ENCODE measurements around the gene CAMSAP2. TPM values are rescaled to one million over a fixed set of nuclear protein-coding genes. Genes with fewer than 3 reads are reported as not detected.

The CAMSAP2 gene
- total and polyA plus RNA-seq, 2 donors (not counting 3 experiments of a cell fraction or from before 2014, with no cell fraction given) = 6.7 to 45.5 TPM

- H3K4me3 ChIP-seq (replicated peaks in 1 of 3; ENCODE audit: insufficient read depth in 1 of 3, low read depth in 1 of 3, low read length in 3 of 3) = no peak overlapping the region
- H3K27ac ChIP-seq (ENCODE audit: insufficient read depth, low read depth, low read length) = no peak overlapping the region
- no TSS peak for BruUV-seq (replicated peaks)
- H3K27me3 ChIP-seq (ENCODE audit: control insufficient read depth in 2 of 2, insufficient read depth in 2 of 2, low read length in 2 of 2) = no peaks in the 10 kb centered on the region
- no peak for TF ChIP-seq EZH2 (IDR thresholded peaks at IDR 0.05; ENCODE audit: borderline replicate concordance, low read depth, low read length, severe bottlenecking)
- TF ChIP-seq CTCF (IDR thresholded peaks at IDR 0.05; ENCODE audit: extremely low read depth in 1 of 2, insufficient read depth in 1 of 2, low read depth in 1 of 2, low read length in 2 of 2) = no peak
- no peak for TF ChIP-seq FOS (IDR thresholded peaks at IDR 0.05; ENCODE audit: borderline replicate concordance, insufficient read depth, low read length)
- no peak for TF ChIP-seq POLR2A (IDR thresholded peaks at IDR 0.05; ENCODE audit: low read depth, low read length)
- TF ChIP-seq GATA2 (IDR thresholded peaks at IDR 0.05; ENCODE audit: insufficient read depth, insufficient read length, low read depth, low read length) = no peak
- TF ChIP-seq POLR2AphosphoS5 (IDR thresholded peaks at IDR 0.05; ENCODE audit: insufficient read depth, low read depth, low read length) = no peak
- TF ChIP-seq MYC (IDR thresholded peaks at IDR 0.05; ENCODE audit: low read depth, low read length) = no peak
- FAIRE-seq (no peak), DNase-seq (ENCODE audit: low read depth, low spot score) (no peak)
- no peak overlapping the region for H2AFZ ChIP-seq (ENCODE audit: low read depth, low read length)
- H4K20me1 ChIP-seq (replicated peaks; ENCODE audit: control insufficient read depth, extremely low read depth, insufficient read depth, low read length) = no peaks in the 10 kb centered on the region
- H3K9me1 ChIP-seq (replicated peaks; ENCODE audit: control insufficient read depth, extremely low read depth, insufficient read depth, low read length) = no peaks in the 10 kb centered on the region
- no peak overlapping the region for H3K9ac ChIP-seq (replicated peaks; ENCODE audit: extremely low read depth, insufficient read depth, low read length)
- H3K9me3 ChIP-seq (replicated peaks; ENCODE audit: control insufficient read depth, insufficient read depth, low read length) = no peaks in the 10 kb centered on the region
- no peaks in the 10 kb centered on the region for H3K4me1 ChIP-seq (ENCODE audit: control insufficient read depth, extremely low read depth, insufficient read depth, low read length)
- H3K36me3 ChIP-seq (ENCODE audit: control insufficient read depth in 2 of 2, extremely low read depth in 1 of 2, insufficient read depth in 2 of 2, low read length in 2 of 2) = peaks cover 19 to 37% of the 10 kb centered on the region in 2 experiments
- intact Hi-C loops (cut with micrococcal nuclease) (no loop called here), dilution Hi-C loops (cut with MboI; ENCODE audit: extremely low pct_ligation_motif_present, low sequenced_read_pairs) (no loop called here)
- ChIA-PET POLR2A (no interaction called here), CTCF (interaction anchor here (0.8 to 1.5 kb wide), 4 partner anchors 9 to 228 kb away, joined by 3 to 7 read pairs (median 6); no protein-coding TSS in a partner anchor)
- no peak overlapping the region for H3K4me2 ChIP-seq (ENCODE audit: insufficient read depth, low read length)
- H3K79me2 ChIP-seq (ENCODE audit: control insufficient read depth, insufficient read depth, low read length) = no peaks in the 10 kb centered on the region
These were observed 111.9 kb downstream of the CAMSAP2 start for GRCh38 chr1:200850554-200850953.

Data from endothelial cell of umbilical vein (primary cell).